Activated CD8-positive, alpha-beta memory T cell treated with anti-CD3 and anti-CD28 coated beads for 1 hour (primary cell): Measurements from ENCODE around the gene PIP5K1B.
"Not testable (repeated sequence)": the region's sequence is repeated elsewhere in the genome, so short reads cannot be mapped to it uniquely, and the experiment has no call there.

ENCODE experiments used
- DNase-seq, 2 donors: peaks; one replicate each; pipeline ENCODE4 v3.0.0-alpha.2; 2020; ENCODE audit warnings: low read depth in 1 of 2; ENCODE audit errors: extremely low read depth in 1 of 2

Gene PIP5K1B

GRCh38 chr9:68704814-68705530, at the start of gene PIP5K1B:
Gene PIP5K1B (plus strand): TSS chr9:68705240. CDS start chr9:68822615, 117,375 bp downstream.
- no peak for DNase-seq

GRCh38 chr9:68664036-68664435, 41.0 kb upstream of the PIP5K1B start:
- DNase-seq: no peak

- DNase-seq: no peak
Measured at GRCh38 chr9:68668127-68668526, 36.9 kb upstream of the PIP5K1B start.

- DNase-seq: no peak
Measured at GRCh38 chr9:68669218-68669617, 35.8 kb upstream of the PIP5K1B start.

GRCh38 chr9:68672215-68672614, 32.8 kb upstream of the PIP5K1B start:
- DNase-seq: no peak

GRCh38 chr9:68672625-68673024, 32.4 kb upstream of the PIP5K1B start:
- DNase-seq: no peak

GRCh38 chr9:68678430-68678829, 26.6 kb upstream of the PIP5K1B start:
- no peak for DNase-seq

GRCh38 chr9:68683433-68683832, 21.6 kb upstream of the PIP5K1B start:
- no peak for DNase-seq

GRCh38 chr9:68685213-68685612, 19.8 kb upstream of the PIP5K1B start:
- no peak for DNase-seq

GRCh38 chr9:68685770-68686169, 19.3 kb upstream of the PIP5K1B start:
- no peak for DNase-seq

- no peak for DNase-seq
Measured at GRCh38 chr9:68690088-68690487, 15.0 kb upstream of the PIP5K1B start.

GRCh38 chr9:68692519-68692918, 12.5 kb upstream of the PIP5K1B start:
- DNase-seq: no peak

GRCh38 chr9:68694125-68694524, 10.9 kb upstream of the PIP5K1B start:
- no peak for DNase-seq

GRCh38 chr9:68697851-68698250, 7.2 kb upstream of the PIP5K1B start:
- no peak for DNase-seq

- no peak for DNase-seq
Measured at GRCh38 chr9:68698943-68699509, 6.0 kb upstream of the PIP5K1B start.

GRCh38 chr9:68699625-68700024, 5.4 kb upstream of the PIP5K1B start:
- DNase-seq: not testable (repeated sequence)

GRCh38 chr9:68702493-68702892, 2.5 kb upstream of the PIP5K1B start:
- DNase-seq: no peak

- no peak for DNase-seq
Measured at GRCh38 chr9:68703672-68704071, 1.4 kb upstream of the PIP5K1B start.

GRCh38 chr9:68704498-68704813, 584 bp upstream of the PIP5K1B start:
- DNase-seq: no peak

GRCh38 chr9:68705531-68706362, 707 bp downstream of the PIP5K1B start:
- DNase-seq: no peak

GRCh38 chr9:68706363-68707201, 1.5 kb downstream of the PIP5K1B start:
- DNase-seq: no peak
